Adipose tissue (tissue), 3 donors: ENCODE measurements around the gene CHST11. TPM values are rescaled to one million over a fixed set of nuclear protein-coding genes. Genes with fewer than 3 reads are reported as not detected.
"Not testable (repeated sequence)": the region's sequence is repeated elsewhere in the genome, so short reads cannot be mapped to it uniquely, and the experiment has no call there.

Experiments
- H3K27ac ChIP-seq: one replicate; pipeline ENCODE4 v1.5.1; 2013; ENCODE audit warnings: low read depth, low read length
- WGBS, 3 donors: extraction: QIAGEN DNeasy Blood & Tissue Kit; methylation state at CpG; one replicate each; pipeline ENCODE4 v1.1.7; 2013; 5-methylcytosine and 5-hydroxymethylcytosine counted together
- polyA plus RNA-seq, 3 donors: library from polyadenylated mRNA; stranded (reverse); fragments of 200-250 nt; gene quantifications; one replicate each; pipeline ENCODE4 v1.2.3, GENCODE V29; 2013
- donor health status: healthy with polysubstance abuse.
- donor health status: Bipolar disorder and iron deficiency.
- donor health status: healthy.

CHST11 gene
- polyA plus RNA-seq, 3 donors: 2.0 to 6.6 (median 3.6) TPM

GRCh38 chr12:104510145-104510872 lies 53.6 kb downstream of the CHST11 start:
- H3K27ac ChIP-seq: no peak overlapping the region
- WGBS, 3 donors: 50 to 52% (median 50%) methylated on average over 2 of the region's 2 CpGs

DNA sequence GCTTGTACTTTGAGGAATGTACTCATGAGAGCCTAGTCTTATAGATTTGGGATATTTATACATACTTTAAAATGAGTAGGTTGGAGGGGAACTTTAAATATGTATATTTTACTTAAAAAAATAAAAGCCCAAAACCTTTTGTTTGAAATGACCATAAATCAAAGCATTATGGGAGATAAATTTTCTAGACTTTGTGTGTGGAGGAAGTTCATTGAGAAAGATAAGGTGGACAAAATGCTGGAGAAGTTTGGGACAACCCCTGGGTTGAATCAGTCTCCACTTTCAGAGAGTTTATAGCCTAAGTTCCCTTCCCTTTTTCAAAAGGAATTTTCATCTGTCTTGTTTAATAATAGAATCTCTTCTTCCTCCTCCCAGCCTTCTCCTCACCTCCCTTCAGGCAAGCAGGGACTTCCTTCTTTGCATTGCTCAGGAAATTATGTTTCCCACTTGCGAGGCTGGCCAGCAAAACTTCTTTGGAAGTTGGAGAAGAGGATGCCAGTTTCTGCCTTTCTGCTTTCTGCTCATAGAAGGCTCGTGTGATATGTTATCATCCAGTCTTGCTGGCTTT lies 54.2 kb downstream of the CHST11 start:
- H3K27ac ChIP-seq: no peak overlapping the region
- 31 to 72% (median 49%) methylated on average over 2 of the region's 2 CpGs for WGBS, 3 donors

GRCh38 chr12:104513681-104514080 lies 56.9 kb downstream of the CHST11 start:
- 80 to 90% (median 87%) methylated on average over 6 of the region's 6 CpGs for WGBS, 3 donors

DNA sequence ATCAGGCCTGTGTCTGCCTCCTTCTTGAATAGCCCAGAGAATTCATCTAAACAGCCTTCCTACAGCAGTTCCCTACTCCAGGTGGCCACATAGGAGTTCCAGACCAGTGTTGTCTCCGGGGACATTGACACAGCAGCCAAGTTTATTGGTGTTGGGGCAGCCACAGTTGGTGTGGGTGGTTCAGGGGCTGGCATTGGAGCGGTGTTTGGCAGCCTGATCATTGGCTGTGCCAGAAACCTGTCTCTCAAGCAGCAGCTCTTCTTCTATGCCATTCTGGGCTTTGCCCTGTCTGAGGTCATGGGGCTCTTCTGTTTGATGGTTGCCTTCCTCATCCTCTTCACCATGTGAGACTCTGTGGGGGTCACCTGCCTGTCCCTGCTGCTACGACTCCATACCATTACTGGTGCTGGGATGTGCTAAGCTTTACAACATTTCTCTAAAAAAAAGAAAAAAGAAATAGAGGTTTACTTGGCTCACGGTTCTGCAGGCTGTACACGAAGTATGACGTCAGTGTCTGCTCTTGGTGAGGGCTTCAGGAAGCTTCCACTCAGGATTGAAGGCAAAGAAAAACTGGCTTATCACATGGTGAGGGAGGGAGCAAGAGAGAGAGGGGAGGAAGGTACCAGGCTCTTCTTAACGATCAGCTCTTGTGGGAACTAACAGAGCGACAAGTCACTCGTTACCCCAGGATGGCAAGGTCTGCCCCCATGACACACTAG lies 57.5 kb downstream of the CHST11 start:
- 88 to 96% (median 95%) methylated on average over 9 of the region's 9 CpGs for WGBS, 3 donors
- H3K27ac ChIP-seq: no peak overlapping the region

More at GRCh38 chr12:104513681-104514080, 56.9 kb downstream of the CHST11 start:
- no peak overlapping the region for H3K27ac ChIP-seq

DNA sequence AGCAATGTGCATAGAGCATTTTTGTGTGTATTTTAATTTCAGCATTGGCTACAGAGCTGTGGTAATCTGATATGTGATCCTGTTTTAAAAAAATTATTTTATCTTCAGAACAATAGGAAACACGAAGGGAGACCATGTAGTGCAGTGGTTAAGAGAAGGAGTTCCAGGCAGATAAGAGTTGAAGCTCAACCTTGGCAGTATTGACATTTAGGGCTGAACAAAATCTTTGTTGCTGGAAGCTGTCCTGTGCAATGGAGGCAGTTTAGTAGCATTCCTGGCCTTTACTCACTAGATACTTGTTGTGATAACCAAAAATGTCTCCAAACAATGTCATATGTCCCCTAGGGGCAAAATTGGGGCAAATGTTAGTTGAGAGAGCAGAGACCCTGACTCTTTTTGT lies 59.2 kb downstream of the CHST11 start:
- H3K27ac ChIP-seq: no peak overlapping the region
- whole genome bisulfite sequencing, 3 donors: 14 to 45% (median 43%) methylated on average over 1 of the region's 1 CpG

GRCh38 chr12:104516821-104517220 lies 60.1 kb downstream of the CHST11 start:
- H3K27ac ChIP-seq: no peak overlapping the region
- WGBS, 3 donors: 84 to 95% (median 85%) methylated on average over 1 of the region's 1 CpG

GRCh38 chr12:104517880-104518279 lies 61.1 kb downstream of the CHST11 start:
- no peak overlapping the region for H3K27ac ChIP-seq
- WGBS, 3 donors: 98% methylated on average over 10 of the region's 10 CpGs

GRCh38 chr12:104519190-104520019 lies 62.7 kb downstream of the CHST11 start:
- H3K27ac ChIP-seq: no peak overlapping the region
- 62 to 81% (median 69%) methylated on average over 7 of the region's 7 CpGs for WGBS, 3 donors

DNA sequence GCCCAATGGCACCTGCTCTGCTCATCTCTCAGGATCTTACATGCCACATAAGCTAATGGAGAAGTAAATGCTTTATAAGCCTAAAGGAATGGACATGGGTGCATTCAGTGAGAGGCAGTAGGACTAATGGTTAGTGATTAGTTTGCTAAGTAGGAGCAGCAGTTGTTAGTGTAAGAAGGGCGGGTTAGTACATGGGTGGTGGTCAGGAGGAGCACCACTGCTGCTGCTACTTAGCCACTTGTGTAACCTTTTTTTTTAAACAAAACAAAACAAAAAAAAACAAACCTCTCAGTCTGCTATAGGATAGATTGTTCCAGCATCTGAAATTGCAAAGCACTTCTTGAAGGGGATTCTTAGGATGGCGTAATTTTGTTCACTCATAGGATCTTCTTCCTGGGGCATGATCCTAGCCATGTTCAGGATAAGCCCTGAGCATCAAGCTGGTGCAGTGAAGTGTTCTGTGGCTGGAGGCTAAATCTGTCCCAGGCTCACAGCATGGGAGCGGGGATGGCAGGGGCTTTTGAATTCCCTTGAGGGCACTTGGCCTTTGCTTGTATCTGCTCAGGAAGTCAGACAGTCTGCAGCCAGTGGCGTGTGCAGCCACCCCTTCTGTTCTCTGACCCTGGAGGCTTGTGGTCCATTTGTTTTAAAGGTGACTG lies 63.6 kb downstream of the CHST11 start:
- no peak overlapping the region for H3K27ac ChIP-seq
- WGBS, 3 donors: 73 to 86% (median 77%) methylated on average over 4 of the region's 4 CpGs

- 60 to 81% (median 73%) methylated on average over 5 of the region's 5 CpGs for WGBS, 3 donors
- no peak overlapping the region for H3K27ac ChIP-seq
Observed at GRCh38 chr12:104521731-104522130, 65.0 kb downstream of the CHST11 start.

DNA sequence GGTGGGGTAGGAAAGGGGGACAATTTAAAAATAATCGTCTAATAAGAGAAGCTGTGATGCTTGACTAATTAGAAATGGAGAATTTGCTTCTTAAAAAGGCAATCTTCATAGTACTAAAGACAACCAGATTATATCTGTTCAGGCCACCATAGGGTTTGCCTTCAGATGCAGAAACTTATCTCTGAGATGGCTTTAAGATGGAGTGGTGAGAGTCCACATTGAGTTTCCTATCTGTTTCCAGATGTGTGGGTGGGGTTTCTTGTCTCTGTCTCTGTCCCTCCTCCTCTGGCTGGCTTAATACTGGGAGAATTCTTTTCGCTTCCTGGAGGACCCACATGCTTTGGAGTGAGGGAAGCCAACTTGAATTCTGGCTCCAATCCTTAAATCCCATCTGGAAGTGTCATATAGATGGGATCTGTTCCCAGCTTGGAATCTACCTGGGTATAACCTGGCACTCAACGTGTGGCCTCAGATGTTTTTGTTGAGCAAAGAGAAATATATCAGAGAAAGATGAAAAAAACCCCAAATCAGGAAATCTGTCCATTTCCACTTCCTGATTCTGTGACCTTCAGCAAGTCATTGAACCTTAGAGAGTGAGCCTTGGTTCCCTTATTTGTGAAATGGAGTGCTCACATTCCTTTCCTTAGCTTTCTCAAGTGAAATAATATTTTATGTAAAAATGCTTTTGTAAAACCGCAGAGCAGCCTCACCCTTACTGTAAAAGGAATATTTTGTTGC lies 66.4 kb downstream of the CHST11 start:
- 47 to 50% (median 48%) methylated on average over 4 of the region's 4 CpGs for WGBS, 3 donors
- H3K27ac ChIP-seq: no peak overlapping the region

DNA sequence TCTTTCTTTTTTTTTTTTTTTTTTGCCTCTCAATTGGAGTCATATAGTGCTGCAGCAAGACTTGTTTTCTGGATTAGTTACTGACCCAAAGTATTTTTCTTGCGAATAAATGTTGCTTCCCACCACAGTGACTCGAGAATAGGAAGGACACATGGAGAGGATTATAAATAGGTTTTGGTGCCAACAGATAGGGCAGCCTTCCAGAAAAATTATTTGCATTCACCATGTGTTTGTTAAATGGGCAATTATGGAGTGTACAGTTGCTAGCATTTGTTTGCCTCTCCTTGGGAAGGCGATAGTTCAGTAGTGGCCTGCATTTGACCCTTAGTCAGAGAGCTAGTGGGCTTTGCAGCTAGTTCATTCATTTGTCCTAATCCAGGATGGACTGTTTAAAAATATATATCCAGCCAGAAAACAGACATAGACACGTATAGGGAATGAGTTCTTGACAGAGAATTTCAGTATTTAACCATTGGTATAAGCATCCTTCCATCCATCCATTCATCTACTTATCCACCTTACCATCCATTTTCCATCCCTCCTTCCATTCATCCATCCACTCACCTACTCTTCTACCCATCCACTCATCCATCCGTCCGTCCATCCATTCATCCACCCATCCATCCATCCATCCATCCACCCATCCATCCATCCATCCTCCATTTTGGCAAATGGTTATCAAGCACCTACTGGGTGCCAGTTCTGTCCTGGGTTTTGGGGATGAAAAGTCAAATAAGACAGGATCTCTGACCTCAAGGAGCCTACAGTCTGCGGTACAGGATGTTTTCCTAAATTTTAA lies 67.5 kb downstream of the CHST11 start:
- no peak overlapping the region for H3K27ac ChIP-seq
- 53 to 75% (median 59%) methylated on average over 7 of the region's 7 CpGs for WGBS, 3 donors

GRCh38 chr12:104526320-104526719 lies 69.6 kb downstream of the CHST11 start:
- no peak overlapping the region for H3K27ac ChIP-seq
- WGBS, 3 donors: 53 to 71% (median 56%) methylated on average over 4 of the region's 4 CpGs

DNA sequence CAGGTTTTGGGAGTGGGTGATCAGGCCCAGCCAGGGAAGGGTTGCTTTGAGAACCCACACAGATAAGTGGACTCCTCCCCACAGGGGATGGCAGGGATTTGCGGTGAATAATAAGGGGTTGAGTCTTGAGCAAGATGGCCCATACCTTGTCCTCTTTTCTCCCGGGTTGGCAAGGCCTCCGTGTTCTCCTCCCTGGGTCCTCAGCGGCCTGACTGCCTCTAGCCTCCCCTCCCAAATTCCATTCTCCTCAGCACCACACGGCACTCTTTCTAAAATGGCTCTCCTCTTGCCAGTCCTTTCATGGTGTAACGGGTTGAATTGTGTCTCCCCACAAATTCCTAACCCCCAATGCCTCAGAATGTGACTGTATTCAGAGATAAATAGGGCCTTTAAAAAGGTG lies 70.0 kb downstream of the CHST11 start:
- 86 to 92% (median 91%) methylated on average over 6 of the region's 6 CpGs for WGBS, 3 donors
- H3K27ac ChIP-seq: no peak overlapping the region

DNA sequence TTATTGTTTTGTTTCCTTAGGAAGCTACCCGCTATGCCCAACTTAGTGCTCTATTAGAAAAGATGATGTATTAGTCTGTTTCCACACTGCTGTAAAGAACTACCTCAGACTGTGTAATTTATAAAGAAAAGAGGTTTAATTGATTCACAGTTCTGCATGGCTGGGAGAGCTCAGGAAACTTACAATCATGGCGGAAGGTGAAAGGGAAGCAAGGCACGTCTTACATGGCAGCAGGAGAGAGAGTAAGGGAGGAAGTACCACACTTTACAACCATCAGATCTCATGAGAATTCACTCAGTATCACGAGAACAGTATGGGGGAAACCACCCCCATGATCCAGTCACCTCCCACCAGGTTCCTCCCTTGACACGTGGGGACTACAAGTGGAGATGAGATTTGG lies 70.9 kb downstream of the CHST11 start:
- WGBS, 3 donors: 85 to 93% (median 86%) methylated on average over 5 of the region's 5 CpGs
- not testable (repeated sequence) for H3K27ac ChIP-seq

DNA sequence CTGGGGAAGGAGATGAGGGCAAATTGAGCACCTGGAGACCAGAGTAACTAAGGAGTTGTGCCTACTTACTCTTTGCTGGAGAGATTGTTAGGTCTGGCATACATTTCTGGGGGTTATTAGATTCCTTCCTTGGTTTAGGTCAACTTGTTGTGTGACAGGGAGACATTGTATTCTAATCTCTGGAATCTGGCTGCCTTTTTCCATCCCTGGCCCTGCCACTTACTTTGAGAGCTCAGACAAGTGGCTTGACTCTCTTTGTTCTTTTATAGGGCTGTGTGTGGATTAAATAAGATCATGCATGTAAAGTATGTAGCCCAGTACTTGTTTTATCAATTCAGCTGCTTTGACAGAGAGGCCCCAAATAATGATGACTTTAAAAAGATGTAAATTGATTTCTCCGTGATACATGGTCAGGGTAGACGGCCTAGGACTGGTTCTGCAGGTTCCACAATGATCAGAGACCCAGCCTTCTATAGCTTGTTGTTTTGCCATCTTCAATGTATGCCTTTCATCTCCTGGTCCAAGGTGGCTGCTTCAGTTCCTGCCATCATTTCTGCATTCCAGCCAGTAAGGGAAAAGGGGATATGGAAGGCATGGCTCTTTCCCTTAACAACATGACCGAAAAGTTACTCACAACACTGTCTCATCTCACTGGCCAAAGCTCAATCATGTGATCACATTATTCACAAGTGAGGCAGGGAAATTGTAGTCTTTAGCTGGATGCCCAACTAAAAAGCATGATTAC lies 72.6 kb downstream of the CHST11 start:
- H3K27ac ChIP-seq: no peak overlapping the region
- WGBS, 3 donors: 83 to 98% (median 93%) methylated on average over 3 of the region's 3 CpGs
